ENCODE results near the gene CAPN13.

The CAPN13 gene

GRCh38 chr2:30695749-30696148, 111.5 kb downstream of the CAPN13 start:
- Histone ChIP-seq H3K79me2 (ENCODE audit: low read length) (no peaks in the 10 kb centered on the region), H4K20me1 (ENCODE audit: insufficient read depth, low read length) (no peaks in the 10 kb centered on the region), H3K27me3 (ENCODE audit: low read depth, low read length) (peaks cover 40% of the 10 kb centered on the region), H3K27ac (ENCODE audit: low read length) (no peak overlapping the region), H3K4me3 (ENCODE audit: low read length) (no peak overlapping the region), H3K36me3 (replicated peaks; ENCODE audit: low read depth, low read length) (no peaks in the 10 kb centered on the region), H3K9me3 (ENCODE audit: insufficient read depth, low read length) (no peaks in the 10 kb centered on the region), H2AFZ (ENCODE audit: low read depth, low read length) (no peak overlapping the region), H3K4me2 (ENCODE audit: low read length) (no peak overlapping the region), H3K9ac (ENCODE audit: low read length) (no peak overlapping the region), H3K4me1 (ENCODE audit: low read length) (no peaks in the 10 kb centered on the region)
- TF ChIP-seq CTCF (IDR thresholded peaks at IDR 0.05; ENCODE audit: low read depth, low read length) (no peak), EZH2phosphoT487 (IDR thresholded peaks at IDR 0.05; ENCODE audit: low read depth) (no peak)

GRCh38 chr2:30694286-30695055, 112.8 kb downstream of the CAPN13 start:
- H3K79me2 ChIP-seq (ENCODE audit: low read length) = no peaks in the 10 kb centered on the region
- no peaks in the 10 kb centered on the region for H3K9me3 ChIP-seq (ENCODE audit: insufficient read depth, low read length)
- TF ChIP-seq EZH2phosphoT487 (IDR thresholded peaks at IDR 0.05; ENCODE audit: low read depth) (no peak), CTCF (IDR thresholded peaks at IDR 0.05; ENCODE audit: low read depth, low read length) (no peak)
- no peaks in the 10 kb centered on the region for H4K20me1 ChIP-seq (ENCODE audit: insufficient read depth, low read length)
- H3K9ac ChIP-seq (ENCODE audit: low read length) = no peak overlapping the region
- H3K4me1 ChIP-seq (ENCODE audit: low read length) = no peaks in the 10 kb centered on the region
- no peak overlapping the region for H2AFZ ChIP-seq (ENCODE audit: low read depth, low read length)
- no peak overlapping the region for H3K27ac ChIP-seq (ENCODE audit: low read length)
- H3K4me2 ChIP-seq (ENCODE audit: low read length) = no peak overlapping the region
- H3K36me3 ChIP-seq (replicated peaks; ENCODE audit: low read depth, low read length) = no peaks in the 10 kb centered on the region
- H3K4me3 ChIP-seq (ENCODE audit: low read length) = no peak overlapping the region
- H3K27me3 ChIP-seq (ENCODE audit: low read depth, low read length) = peaks cover 40% of the 10 kb centered on the region

GRCh38 chr2:30693821-30694281, 113.4 kb downstream of the CAPN13 start:
- Histone ChIP-seq H3K4me1 (ENCODE audit: low read length) (no peaks in the 10 kb centered on the region), H3K4me2 (ENCODE audit: low read length) (no peak overlapping the region), H3K4me3 (ENCODE audit: low read length) (no peak overlapping the region), H3K9ac (ENCODE audit: low read length) (no peak overlapping the region), H4K20me1 (ENCODE audit: insufficient read depth, low read length) (no peaks in the 10 kb centered on the region), H3K36me3 (replicated peaks; ENCODE audit: low read depth, low read length) (no peaks in the 10 kb centered on the region), H3K27me3 (ENCODE audit: low read depth, low read length) (peaks cover 40% of the 10 kb centered on the region), H2AFZ (ENCODE audit: low read depth, low read length) (no peak overlapping the region), H3K9me3 (ENCODE audit: insufficient read depth, low read length) (no peaks in the 10 kb centered on the region), H3K27ac (ENCODE audit: low read length) (no peak overlapping the region), H3K79me2 (ENCODE audit: low read length) (no peaks in the 10 kb centered on the region)
- TF ChIP-seq EZH2phosphoT487 (IDR thresholded peaks at IDR 0.05; ENCODE audit: low read depth) (no peak), CTCF (IDR thresholded peaks at IDR 0.05; ENCODE audit: low read depth, low read length) (no peak)

- Histone ChIP-seq H3K36me3 (replicated peaks; ENCODE audit: low read depth, low read length) (no peaks in the 10 kb centered on the region), H3K4me2 (ENCODE audit: low read length) (no peak overlapping the region), H4K20me1 (ENCODE audit: insufficient read depth, low read length) (no peaks in the 10 kb centered on the region), H3K9me3 (ENCODE audit: insufficient read depth, low read length) (no peaks in the 10 kb centered on the region), H3K4me1 (ENCODE audit: low read length) (no peaks in the 10 kb centered on the region), H3K9ac (ENCODE audit: low read length) (no peak overlapping the region), H2AFZ (ENCODE audit: low read depth, low read length) (no peak overlapping the region), H3K27ac (ENCODE audit: low read length) (no peak overlapping the region), H3K27me3 (ENCODE audit: low read depth, low read length) (peaks cover 40% of the 10 kb centered on the region), H3K79me2 (ENCODE audit: low read length) (no peaks in the 10 kb centered on the region), H3K4me3 (ENCODE audit: low read length) (no peak overlapping the region)
- TF ChIP-seq CTCF (IDR thresholded peaks at IDR 0.05; ENCODE audit: low read depth, low read length) = no peak
- TF ChIP-seq EZH2phosphoT487 (IDR thresholded peaks at IDR 0.05; ENCODE audit: low read depth) = no peak
Measured at GRCh38 chr2:30692829-30693275, 114.4 kb downstream of the CAPN13 start.

Data from OCI-LY3 (cell line).